Smooth muscle cell (in vitro differentiated cells): ENCODE measurements around the gene RGS6. TPM values are rescaled to one million over a fixed set of nuclear protein-coding genes. Genes with fewer than 3 reads are reported as not detected.
A peak's percentile ranks its signal among the peaks of the same experiment; 100 is the strongest.

Experiments
- DNase-seq: peaks from one replicate; lab custom pipeline; 2025; ENCODE audit not compliant: unreplicated experiment; lab: John Stamatoyannopoulos, UW
- H2AFZ ChIP-seq: fragments of 200-600 bp; sonication (generic); 2 replicates; pipeline ENCODE4 v1.6.0; 2016; ENCODE audit warnings: antibody characterized with exemption, low read depth, mild to moderate bottlenecking
- H3F3A ChIP-seq: fragments of 200-600 bp; sonication (generic); 2 replicates; pipeline ENCODE4 v1.6.0; 2017; ENCODE audit warnings: antibody characterized with exemption, low read depth
- H3K27ac ChIP-seq: fragments of 200-600 bp; sonication (generic); 2 replicates; pipeline ENCODE4 v1.5.1; 2016; ENCODE audit warnings: low read depth, mild to moderate bottlenecking
- H3K27me3 ChIP-seq: fragments of 200-600 bp; sonication (generic); 2 replicates; pipeline ENCODE4 v1.6.1; 2016; ENCODE audit warnings: low read depth, mild to moderate bottlenecking
- H3K36me3 ChIP-seq: fragments of 200-600 bp; sonication (generic); 2 replicates; pipeline ENCODE4 v1.5.1; 2016; ENCODE audit warnings: low read depth
- H3K4me1 ChIP-seq: fragments of 200-600 bp; sonication (generic); 2 replicates; pipeline ENCODE4 v1.5.1; 2016; ENCODE audit warnings: low read depth
- H3K4me2 ChIP-seq: fragments of 200-600 bp; sonication (generic); 2 replicates; pipeline ENCODE4 v1.6.0; 2016; ENCODE audit warnings: mild to moderate bottlenecking
- H3K4me3 ChIP-seq: fragments of 200-600 bp; sonication (generic); 2 replicates; pipeline ENCODE4 v1.5.1; 2016; ENCODE audit warnings: mild to moderate bottlenecking
- H3K79me2 ChIP-seq: fragments of 200-600 bp; sonication (generic); 2 replicates; pipeline ENCODE4 v1.6.0; 2016; ENCODE audit warnings: low read depth, mild to moderate bottlenecking
- H3K9ac ChIP-seq: fragments of 200-600 bp; sonication (generic); 2 replicates; pipeline ENCODE4 v1.6.0; 2016; ENCODE audit warnings: low read depth
- H3K9me3 ChIP-seq: fragments of 200-600 bp; sonication (generic); replicated peaks from 2 replicates; pipeline ENCODE4 v1.5.1; 2016; ENCODE audit warnings: low read depth
- H4K20me1 ChIP-seq: fragments of 200-600 bp; sonication (generic); 2 replicates; pipeline ENCODE4 v1.6.0; 2016; ENCODE audit warnings: low read depth
- WGBS: methylation state at CpG from one replicate; pipeline ENCODE4 v1.1.7; 2016; ENCODE audit warnings: low lambda C conversion rate; 5-methylcytosine and 5-hydroxymethylcytosine counted together
- polyA plus RNA-seq: library from polyadenylated mRNA; unstranded; fragments of >200 nt; fragmentation: Nextera tagmentation; extraction: Ambion mirVana; gene quantifications from 2 replicates; pipeline ENCODE4 v1.2.1, GENCODE V29; 2016
- total RNA-seq: library from RNA; depleted of rRNA; stranded (reverse); fragments of >200 nt; gene quantifications from 2 replicates; pipeline ENCODE4 v1.2.3, GENCODE V29; 2014
- TF ChIP-seq, protein P1 (sequence below): fragments of 200-600 bp; sonication (generic); IDR thresholded peaks from 2 replicates; pipeline ENCODE4 v1.5.1; 2017; ENCODE audit warnings: borderline replicate concordance, mild to moderate bottlenecking, antibody characterized with exemption; ENCODE audit not compliant: insufficient read depth, poor library complexity, severe bottlenecking

The RGS6 gene
- total and polyA plus RNA-seq, 2 experiments from 2014 or later: 0.40 TPM; not detected in 1

DNA sequence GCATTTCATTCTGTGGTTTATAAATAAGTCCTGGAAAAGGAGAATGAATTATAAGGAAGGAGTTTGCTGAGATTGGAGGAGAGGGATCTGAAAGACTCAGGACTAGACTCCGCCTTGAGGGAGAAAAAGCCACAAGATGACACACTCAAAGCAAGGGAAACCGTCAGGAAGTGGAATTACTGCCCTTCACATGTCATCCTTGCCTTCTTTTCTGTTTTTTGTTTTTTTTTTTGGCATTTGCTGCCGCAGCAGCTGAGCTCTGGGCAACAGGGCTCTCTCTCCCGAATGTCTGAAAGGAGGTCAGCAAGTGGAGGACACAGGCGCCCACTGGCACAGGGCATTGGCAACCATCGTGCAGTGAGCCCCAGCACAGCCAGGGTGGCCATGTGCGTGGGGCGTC is 616.8 kb downstream of the RGS6 start:
- H2AFZ ChIP-seq: peak overlapping the region; percentile 21

DNA sequence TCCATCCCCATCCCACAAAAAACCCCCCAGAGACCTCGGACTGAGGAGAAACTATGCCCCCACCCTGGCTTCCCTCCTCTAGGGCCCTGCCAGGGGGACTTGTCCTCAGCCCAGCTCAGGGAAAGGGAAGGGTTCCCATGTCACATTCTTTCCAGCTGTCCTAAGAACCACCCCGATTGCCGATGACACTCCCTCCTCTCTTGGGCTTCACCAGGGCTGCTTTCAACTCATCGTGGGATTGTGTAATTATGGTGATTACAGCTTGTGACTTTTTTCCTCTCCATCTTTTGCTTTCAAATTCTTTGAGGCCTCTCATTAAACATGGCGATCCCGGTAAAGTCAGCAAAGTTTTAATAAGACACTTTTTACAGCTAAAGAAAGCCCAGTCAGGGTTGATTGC is 617.6 kb downstream of the RGS6 start:
- TF ChIP-seq, protein P1, sequence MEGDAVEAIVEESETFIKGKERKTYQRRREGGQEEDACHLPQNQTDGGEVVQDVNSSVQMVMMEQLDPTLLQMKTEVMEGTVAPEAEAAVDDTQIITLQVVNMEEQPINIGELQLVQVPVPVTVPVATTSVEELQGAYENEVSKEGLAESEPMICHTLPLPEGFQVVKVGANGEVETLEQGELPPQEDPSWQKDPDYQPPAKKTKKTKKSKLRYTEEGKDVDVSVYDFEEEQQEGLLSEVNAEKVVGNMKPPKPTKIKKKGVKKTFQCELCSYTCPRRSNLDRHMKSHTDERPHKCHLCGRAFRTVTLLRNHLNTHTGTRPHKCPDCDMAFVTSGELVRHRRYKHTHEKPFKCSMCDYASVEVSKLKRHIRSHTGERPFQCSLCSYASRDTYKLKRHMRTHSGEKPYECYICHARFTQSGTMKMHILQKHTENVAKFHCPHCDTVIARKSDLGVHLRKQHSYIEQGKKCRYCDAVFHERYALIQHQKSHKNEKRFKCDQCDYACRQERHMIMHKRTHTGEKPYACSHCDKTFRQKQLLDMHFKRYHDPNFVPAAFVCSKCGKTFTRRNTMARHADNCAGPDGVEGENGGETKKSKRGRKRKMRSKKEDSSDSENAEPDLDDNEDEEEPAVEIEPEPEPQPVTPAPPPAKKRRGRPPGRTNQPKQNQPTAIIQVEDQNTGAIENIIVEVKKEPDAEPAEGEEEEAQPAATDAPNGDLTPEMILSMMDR: no peak
- H3K9me3 ChIP-seq: no peaks in the 10 kb centered on the region
- no peaks in the 10 kb centered on the region for H3K79me2 ChIP-seq
- no peak overlapping the region for H3K27ac ChIP-seq
- no peaks in the 10 kb centered on the region for H3K4me1 ChIP-seq
- H2AFZ ChIP-seq: no peak overlapping the region
- WGBS: 55% methylated on average over 6 of the region's 6 CpGs
- DNase-seq: no peak
- H3K36me3 ChIP-seq: no peaks in the 10 kb centered on the region
- H3K4me3 ChIP-seq: no peak overlapping the region
- no peaks in the 10 kb centered on the region for H3F3A ChIP-seq
- peaks cover 6% of the 10 kb centered on the region for H3K27me3 ChIP-seq
- no peak overlapping the region for H3K4me2 ChIP-seq
- no peak overlapping the region for H3K9ac ChIP-seq
- H4K20me1 ChIP-seq: no peaks in the 10 kb centered on the region

More for the DNA sequence above, 616.8 kb downstream of the RGS6 start:
- H3F3A ChIP-seq: no peaks in the 10 kb centered on the region
- no peaks in the 10 kb centered on the region for H3K36me3 ChIP-seq
- H4K20me1 ChIP-seq: no peaks in the 10 kb centered on the region
- DNase-seq: no peak
- no peaks in the 10 kb centered on the region for H3K9me3 ChIP-seq
- H3K9ac ChIP-seq: no peak overlapping the region
- WGBS: 76% methylated on average over 8 of the region's 8 CpGs
- TF ChIP-seq, protein P1: no peak
- no peaks in the 10 kb centered on the region for H3K79me2 ChIP-seq
- H3K4me3 ChIP-seq: no peak overlapping the region
- no peaks in the 10 kb centered on the region for H3K4me1 ChIP-seq
- H3K27ac ChIP-seq: peak overlapping the region; percentile 30
- peaks cover 6% of the 10 kb centered on the region for H3K27me3 ChIP-seq
- peak overlapping the region; percentile 4 for H3K4me2 ChIP-seq

DNA sequence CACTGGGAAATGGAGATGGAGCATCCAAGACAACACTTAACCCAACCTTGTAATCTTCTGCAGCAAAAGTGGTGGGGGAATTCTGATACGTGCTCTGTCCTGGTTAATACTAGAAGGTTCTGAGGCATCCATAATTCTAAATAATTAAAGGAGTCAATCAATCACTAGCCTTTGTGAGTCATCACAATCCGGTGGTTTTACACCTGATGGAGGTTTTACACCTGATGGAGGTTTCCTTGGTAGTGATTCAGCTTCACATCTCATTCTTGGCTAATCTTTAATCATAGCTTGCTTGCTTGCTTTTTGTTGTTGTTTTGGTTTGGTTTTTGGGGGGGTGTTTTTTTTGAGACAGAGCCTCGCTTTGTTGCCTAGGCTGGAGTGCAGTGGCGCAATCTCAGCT is 618.3 kb downstream of the RGS6 start:
- no peaks in the 10 kb centered on the region for H3K79me2 ChIP-seq
- no peak overlapping the region for H3K9ac ChIP-seq
- H3K36me3 ChIP-seq: no peaks in the 10 kb centered on the region
- H2AFZ ChIP-seq: no peak overlapping the region
- H4K20me1 ChIP-seq: no peaks in the 10 kb centered on the region
- H3K4me3 ChIP-seq: no peak overlapping the region
- H3K4me1 ChIP-seq: no peaks in the 10 kb centered on the region
- no peaks in the 10 kb centered on the region for H3F3A ChIP-seq
- H3K9me3 ChIP-seq: no peaks in the 10 kb centered on the region
- no peak for DNase-seq
- no peak overlapping the region for H3K27ac ChIP-seq
- TF ChIP-seq, protein P1: no peak
- WGBS: 92% methylated on average over 4 of the region's 4 CpGs
- H3K27me3 ChIP-seq: peaks cover 6% of the 10 kb centered on the region
- H3K4me2 ChIP-seq: no peak overlapping the region

DNA sequence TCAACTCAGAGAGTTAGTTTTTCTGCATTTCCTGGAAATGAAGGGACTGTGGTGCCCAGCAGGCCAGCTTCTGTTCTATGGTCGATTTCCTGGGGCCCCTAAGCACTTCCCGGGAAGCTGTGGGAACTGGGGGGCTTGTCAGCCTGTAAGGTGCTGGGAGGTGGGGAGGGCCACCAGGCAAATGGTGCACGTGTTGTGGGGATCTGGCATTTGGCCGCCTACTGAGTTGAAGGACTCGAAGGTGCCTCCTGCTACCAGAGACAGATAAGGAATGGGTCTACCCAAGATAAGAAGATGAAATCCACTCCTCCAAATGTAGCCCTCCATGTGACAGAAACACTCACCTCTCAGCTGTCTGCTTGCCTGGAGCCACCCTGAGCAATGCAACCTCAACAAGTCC is 620.0 kb downstream of the RGS6 start:
- H3K36me3 ChIP-seq: no peaks in the 10 kb centered on the region
- no peak overlapping the region for H3K4me2 ChIP-seq
- no peaks in the 10 kb centered on the region for H3K9me3 ChIP-seq
- H3K27me3 ChIP-seq: peaks cover 6% of the 10 kb centered on the region
- no peak for DNase-seq
- no peak overlapping the region for H3K9ac ChIP-seq
- no peaks in the 10 kb centered on the region for H3K4me1 ChIP-seq
- H3K79me2 ChIP-seq: no peaks in the 10 kb centered on the region
- TF ChIP-seq, protein P1: no peak
- no peak overlapping the region for H3K27ac ChIP-seq
- 58% methylated on average over 5 of the region's 5 CpGs for WGBS
- H3F3A ChIP-seq: no peaks in the 10 kb centered on the region
- H3K4me3 ChIP-seq: no peak overlapping the region
- H2AFZ ChIP-seq: no peak overlapping the region
- no peaks in the 10 kb centered on the region for H4K20me1 ChIP-seq
